ENCODE data around the gene NPAT.

The NPAT gene

GRCh38 chr11:108241330-108242037, 19.0 kb upstream of the NPAT start:
- in situ Hi-C loops (cut with HindIII; ENCODE audit: low sequenced_read_pairs) = no loop called here
- H3K4me3 ChIP-seq (ENCODE audit: low read depth, low read length) = no peak overlapping the region
- no peak for TF ChIP-seq CTCF (IDR thresholded peaks at IDR 0.05; ENCODE audit: low read depth, low read length)
- no peak for DNase-seq (ENCODE audit: low read depth, low spot score)

DNA sequence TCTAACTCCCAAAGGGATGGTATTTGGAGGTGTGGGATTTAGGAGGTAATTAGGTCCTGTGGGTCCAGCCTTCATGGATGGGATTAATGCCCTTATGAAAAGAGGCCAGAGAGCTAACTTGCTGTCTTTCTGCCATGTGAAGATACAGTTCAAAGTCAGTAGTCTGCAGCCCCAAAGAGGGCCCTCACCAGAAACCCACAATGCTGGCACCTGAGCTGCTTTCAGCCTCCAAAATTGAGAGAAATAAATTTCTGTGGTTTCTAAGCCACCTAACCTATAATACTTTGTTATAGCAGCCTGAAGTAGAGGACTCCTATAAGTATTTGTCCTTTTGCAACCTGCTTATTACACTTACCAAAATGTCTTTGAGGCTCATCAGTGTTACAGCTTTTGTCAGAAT, 16.6 kb upstream of the NPAT start:
- in situ Hi-C loops (cut with HindIII; ENCODE audit: low sequenced_read_pairs) = no loop called here
- no peak for DNase-seq (ENCODE audit: low read depth, low spot score)
- no peak for TF ChIP-seq CTCF (IDR thresholded peaks at IDR 0.05; ENCODE audit: low read depth, low read length)
- no peak overlapping the region for H3K4me3 ChIP-seq (ENCODE audit: low read depth, low read length)

DNA sequence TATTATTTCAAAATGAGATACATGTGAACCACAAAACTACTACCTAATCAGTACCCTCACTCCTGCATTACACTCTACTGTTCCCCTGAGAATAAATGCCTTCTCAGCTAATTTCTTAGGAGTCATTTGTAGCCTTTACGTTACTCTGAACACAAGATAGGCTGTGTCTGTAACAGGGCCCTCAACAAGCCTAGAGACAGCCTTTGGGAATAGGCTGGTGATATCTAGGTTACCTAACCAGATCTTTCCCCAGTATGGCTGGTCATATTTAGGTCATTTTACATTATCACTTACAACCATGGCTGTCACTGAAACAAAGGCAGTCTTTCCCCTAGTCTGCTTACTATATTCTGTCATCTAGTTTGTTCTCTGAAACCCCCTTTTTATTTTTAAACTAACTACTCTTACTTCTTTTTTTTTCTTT, 14.6 kb upstream of the NPAT start:
- no peak for TF ChIP-seq CTCF (IDR thresholded peaks at IDR 0.05; ENCODE audit: low read depth, low read length)
- no peak overlapping the region for H3K4me3 ChIP-seq (ENCODE audit: low read depth, low read length)
- in situ Hi-C loops (cut with HindIII; ENCODE audit: low sequenced_read_pairs) = no loop called here
- no peak for DNase-seq (ENCODE audit: low read depth, low spot score)

- in situ Hi-C loops (cut with HindIII; ENCODE audit: low sequenced_read_pairs) = no loop called here
- no peak for TF ChIP-seq CTCF (IDR thresholded peaks at IDR 0.05; ENCODE audit: low read depth, low read length)
- no peak overlapping the region for H3K4me3 ChIP-seq (ENCODE audit: low read depth, low read length)
- no peak for DNase-seq (ENCODE audit: low read depth, low spot score)
Measured at GRCh38 chr11:108235633-108236032, 13.2 kb upstream of the NPAT start.

GRCh38 chr11:108235192-108235591, 12.8 kb upstream of the NPAT start:
- no peak overlapping the region for H3K4me3 ChIP-seq (ENCODE audit: low read depth, low read length)
- no peak for DNase-seq (ENCODE audit: low read depth, low spot score)
- in situ Hi-C loops (cut with HindIII; ENCODE audit: low sequenced_read_pairs) = no loop called here
- no peak for TF ChIP-seq CTCF (IDR thresholded peaks at IDR 0.05; ENCODE audit: low read depth, low read length)

- in situ Hi-C loops (cut with HindIII; ENCODE audit: low sequenced_read_pairs) = no loop called here
- no peak for TF ChIP-seq CTCF (IDR thresholded peaks at IDR 0.05; ENCODE audit: low read depth, low read length)
- DNase-seq (ENCODE audit: low read depth, low spot score) = no peak
- no peak overlapping the region for H3K4me3 ChIP-seq (ENCODE audit: low read depth, low read length)
Measured at GRCh38 chr11:108233277-108233945, 11.0 kb upstream of the NPAT start.

Measured in astrocyte of the spinal cord (primary cell).